Astrocyte (in vitro differentiated cells and primary cell): Measurements from ENCODE around the gene THY1. TPM values are rescaled to one million over a fixed set of nuclear protein-coding genes. Genes with fewer than 3 reads are reported as not detected.

ENCODE experiments used
- DNase-seq: peaks from one replicate; pipeline ENCODE4 v3.0.0-alpha.2; 2010; ENCODE audit warnings: low read depth
- FAIRE-seq: peaks from 2 replicates; lab custom pipeline; 2011; peaks lifted over from hg19 to GRCh38; lab: Jason Lieb, UNC
- H2AFZ ChIP-seq: 2 replicates; pipeline ENCODE4 v1.6.0; 2012; ENCODE audit warnings: low read depth, low read length, inconsistent platforms
- H3K27ac ChIP-seq: 2 replicates; pipeline ENCODE4 v1.5.1; 2011; ENCODE audit warnings: low read depth, low read length, inconsistent platforms
- H3K27me3 ChIP-seq: 2 replicates; pipeline ENCODE4 v1.6.0; 2011; ENCODE audit warnings: low read length, inconsistent platforms; ENCODE audit not compliant: insufficient read depth
- H3K36me3 ChIP-seq: 2 replicates; pipeline ENCODE4 v1.5.1; 2011; ENCODE audit warnings: low read length, inconsistent platforms; ENCODE audit not compliant: insufficient read depth
- H3K4me1 ChIP-seq: 2 replicates; pipeline ENCODE4 v1.5.1; 2011; ENCODE audit warnings: low read length, inconsistent platforms; ENCODE audit not compliant: insufficient read depth
- H3K4me2 ChIP-seq: 2 replicates; pipeline ENCODE4 v1.6.0; 2012; ENCODE audit warnings: low read length, inconsistent platforms
- H3K4me3 ChIP-seq: 2 replicates; pipeline ENCODE4 v1.5.1; 2011; ENCODE audit warnings: low read depth, mild to moderate bottlenecking, low read length, inconsistent platforms; ENCODE audit not compliant: insufficient read depth
- H3K79me2 ChIP-seq: 2 replicates; pipeline ENCODE4 v1.6.0; 2012; ENCODE audit warnings: mild to moderate bottlenecking, low read length, inconsistent platforms; ENCODE audit not compliant: insufficient read depth
- H3K9ac ChIP-seq: 2 replicates; pipeline ENCODE4 v1.6.0; 2012; ENCODE audit warnings: mild to moderate bottlenecking, low read length, inconsistent platforms
- H3K9me3 ChIP-seq: 2 replicates; pipeline ENCODE4 v1.5.1; 2012; ENCODE audit warnings: low read depth, mild to moderate bottlenecking, low read length, inconsistent platforms; ENCODE audit not compliant: insufficient read depth
- H4K20me1 ChIP-seq: 2 replicates; pipeline ENCODE4 v1.6.0; 2012; ENCODE audit warnings: low read length, inconsistent platforms; ENCODE audit not compliant: insufficient read depth
- H3K27ac Mint-ChIP-seq: one replicate; pipeline ENCODE4 v1.8.0; 2021; ENCODE audit warnings: mild to moderate bottlenecking, mixed read lengths; ENCODE audit not compliant: unreplicated experiment
- H3K27me3 Mint-ChIP-seq: one replicate; pipeline ENCODE4 v1.8.0; 2021; ENCODE audit warnings: low read depth, mixed read lengths; ENCODE audit not compliant: unreplicated experiment
- H3K36me3 Mint-ChIP-seq: one replicate; pipeline ENCODE4 v1.8.0; 2021; ENCODE audit warnings: low read depth, mixed read lengths; ENCODE audit not compliant: unreplicated experiment
- H3K4me1 Mint-ChIP-seq: one replicate; pipeline ENCODE4 v1.8.0; 2021; ENCODE audit warnings: low read depth, mixed read lengths; ENCODE audit not compliant: unreplicated experiment
- H3K4me3 Mint-ChIP-seq: one replicate; pipeline ENCODE4 v1.8.0; 2021; ENCODE audit warnings: mild to moderate bottlenecking, moderate library complexity, mixed read lengths; ENCODE audit not compliant: unreplicated experiment
- H3K9me3 Mint-ChIP-seq: one replicate; pipeline ENCODE4 v1.8.0; 2021; ENCODE audit warnings: mild to moderate bottlenecking, mixed read lengths; ENCODE audit not compliant: unreplicated experiment
- EZH2 ChIP-seq: IDR thresholded peaks from 2 replicates; pipeline ENCODE4 v1.6.1; 2012; ENCODE audit warnings: mild to moderate bottlenecking, low read length, inconsistent platforms; ENCODE audit not compliant: insufficient read depth
- total RNA-seq: library from RNA; stranded (reverse); gene quantifications from 2 replicates; pipeline ENCODE4 v1.2.1, GENCODE V29; 2021
- TF ChIP-seq, protein P1 (sequence below): IDR thresholded peaks from 2 replicates; pipeline ENCODE4 v1.5.1; 2011; ENCODE audit warnings: low read depth, mild to moderate bottlenecking, inconsistent platforms, low read length, moderate library complexity; ENCODE audit not compliant: insufficient read depth

THY1 gene
- total RNA-seq, 1 donor from 2014 or later = 104 TPM

DNA sequence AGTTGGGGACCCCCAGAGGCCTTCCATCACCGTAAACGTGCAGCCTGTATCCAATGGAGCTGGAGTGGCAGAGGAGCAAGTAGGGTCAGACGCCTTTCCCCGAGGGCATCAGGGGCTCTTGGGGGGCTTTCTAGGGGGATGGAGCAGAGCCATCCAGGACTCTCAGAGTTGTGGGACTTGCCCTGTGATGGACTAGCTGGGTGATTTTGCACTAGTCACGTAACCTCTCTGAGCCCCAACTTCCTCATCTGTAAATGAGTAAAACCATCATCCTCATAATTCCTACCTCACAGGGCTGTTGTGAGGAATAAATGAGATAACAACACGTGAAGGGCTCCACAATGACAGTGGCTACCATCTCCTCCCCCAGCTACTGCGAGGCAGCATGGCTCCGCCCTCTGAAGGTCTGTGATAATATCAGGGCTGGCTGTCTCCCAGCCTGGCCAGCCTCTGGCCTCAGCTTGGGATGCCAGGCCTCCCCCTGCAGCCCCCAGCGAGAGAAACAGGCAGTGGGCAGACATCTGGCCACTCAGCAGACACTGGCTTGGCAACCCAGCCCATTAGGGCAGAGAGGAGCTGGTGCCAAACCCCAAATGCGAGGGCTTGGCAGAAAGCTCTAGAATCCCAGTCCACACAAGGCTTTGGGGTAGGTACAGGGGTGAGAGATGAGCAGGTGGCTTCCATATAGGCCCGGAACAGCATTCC is 48.2 kb downstream of the THY1 start:
- FAIRE-seq = no peak

DNA sequence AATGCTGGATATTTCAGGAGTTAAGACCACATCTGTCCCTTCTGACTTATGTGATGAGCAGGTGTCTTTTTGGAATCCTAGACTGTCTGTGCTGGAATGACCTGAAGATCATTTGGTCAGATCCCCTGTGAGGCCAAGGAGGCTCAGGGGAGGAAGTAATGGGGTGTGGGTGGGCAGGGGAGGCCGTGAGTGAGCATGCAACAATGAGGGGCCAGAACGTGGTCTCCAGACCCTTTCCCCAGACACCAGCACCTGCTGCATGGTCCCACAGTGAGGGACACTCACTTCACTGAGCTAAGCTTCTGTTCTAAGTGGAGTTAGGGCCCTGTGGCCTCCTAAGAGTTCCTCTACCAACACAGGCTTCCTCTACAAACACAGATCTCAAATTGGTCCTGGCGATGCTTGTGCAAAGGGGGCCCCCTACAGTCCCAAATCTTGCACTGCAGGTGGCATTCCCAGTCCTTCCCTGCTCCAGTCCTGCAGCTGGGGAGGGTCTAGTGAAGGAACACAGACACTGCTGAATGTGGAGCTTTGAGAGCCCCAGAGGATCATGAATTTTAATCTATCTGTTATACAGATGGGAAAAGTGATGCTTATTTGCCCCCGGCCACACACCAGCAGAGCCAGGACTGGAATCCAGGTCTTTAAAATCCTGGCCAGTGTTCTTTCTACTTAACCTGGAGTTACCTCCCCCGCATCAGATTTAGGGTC is 48.9 kb downstream of the THY1 start:
- no peaks in the 10 kb centered on the region for H3K36me3 Mint-ChIP-seq
- no peaks in the 10 kb centered on the region for H3K79me2 ChIP-seq
- no peak overlapping the region for H3K27ac Mint-ChIP-seq
- peaks cover 18% of the 10 kb centered on the region for H3K4me1 ChIP-seq
- TF ChIP-seq, protein P1, sequence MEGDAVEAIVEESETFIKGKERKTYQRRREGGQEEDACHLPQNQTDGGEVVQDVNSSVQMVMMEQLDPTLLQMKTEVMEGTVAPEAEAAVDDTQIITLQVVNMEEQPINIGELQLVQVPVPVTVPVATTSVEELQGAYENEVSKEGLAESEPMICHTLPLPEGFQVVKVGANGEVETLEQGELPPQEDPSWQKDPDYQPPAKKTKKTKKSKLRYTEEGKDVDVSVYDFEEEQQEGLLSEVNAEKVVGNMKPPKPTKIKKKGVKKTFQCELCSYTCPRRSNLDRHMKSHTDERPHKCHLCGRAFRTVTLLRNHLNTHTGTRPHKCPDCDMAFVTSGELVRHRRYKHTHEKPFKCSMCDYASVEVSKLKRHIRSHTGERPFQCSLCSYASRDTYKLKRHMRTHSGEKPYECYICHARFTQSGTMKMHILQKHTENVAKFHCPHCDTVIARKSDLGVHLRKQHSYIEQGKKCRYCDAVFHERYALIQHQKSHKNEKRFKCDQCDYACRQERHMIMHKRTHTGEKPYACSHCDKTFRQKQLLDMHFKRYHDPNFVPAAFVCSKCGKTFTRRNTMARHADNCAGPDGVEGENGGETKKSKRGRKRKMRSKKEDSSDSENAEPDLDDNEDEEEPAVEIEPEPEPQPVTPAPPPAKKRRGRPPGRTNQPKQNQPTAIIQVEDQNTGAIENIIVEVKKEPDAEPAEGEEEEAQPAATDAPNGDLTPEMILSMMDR = peak; percentile 90
- no peak for TF ChIP-seq EZH2
- no peak overlapping the region for H3K4me3 ChIP-seq
- peak; percentile 34 for DNase-seq
- H3K36me3 ChIP-seq = no peaks in the 10 kb centered on the region
- FAIRE-seq = no peak
- H2AFZ ChIP-seq = no peak overlapping the region
- H3K4me2 ChIP-seq = no peak overlapping the region
- H3K9me3 ChIP-seq = no peaks in the 10 kb centered on the region
- no peaks in the 10 kb centered on the region for H3K27me3 ChIP-seq
- peaks cover 16% of the 10 kb centered on the region for H3K4me1 Mint-ChIP-seq
- H3K27me3 Mint-ChIP-seq = peaks cover 10% of the 10 kb centered on the region
- H3K9ac ChIP-seq = no peak overlapping the region
- no peak overlapping the region for H3K27ac ChIP-seq
- H4K20me1 ChIP-seq = no peaks in the 10 kb centered on the region
- H3K9me3 Mint-ChIP-seq = peaks cover under 1% of the 10 kb centered on the region
- H3K4me3 Mint-ChIP-seq = no peak overlapping the region

More for the DNA sequence above, 48.2 kb downstream of the THY1 start:
- H3K9me3 Mint-ChIP-seq = peaks cover 2% of the 10 kb centered on the region
- H3K4me3 Mint-ChIP-seq = no peak overlapping the region
- no peak overlapping the region for H3K27ac ChIP-seq
- H3K27me3 Mint-ChIP-seq = peaks cover 9% of the 10 kb centered on the region
- peaks cover 18% of the 10 kb centered on the region for H3K4me1 ChIP-seq
- no peak for TF ChIP-seq EZH2
- TF ChIP-seq, protein P1 = no peak
- no peaks in the 10 kb centered on the region for H3K79me2 ChIP-seq
- H3K4me3 ChIP-seq = no peak overlapping the region
- no peak overlapping the region for H3K27ac Mint-ChIP-seq
- peak overlapping the region; percentile 23 for H3K9ac ChIP-seq
- no peak for DNase-seq
- peak overlapping the region; percentile 50 for H3K4me2 ChIP-seq
- H3K9me3 ChIP-seq = no peaks in the 10 kb centered on the region
- no peaks in the 10 kb centered on the region for H4K20me1 ChIP-seq
- H3K4me1 Mint-ChIP-seq = peaks cover 16% of the 10 kb centered on the region
- no peaks in the 10 kb centered on the region for H3K27me3 ChIP-seq
- no peak overlapping the region for H2AFZ ChIP-seq
- H3K36me3 ChIP-seq = no peaks in the 10 kb centered on the region
- no peaks in the 10 kb centered on the region for H3K36me3 Mint-ChIP-seq
